Mononuclear cell (primary cell): ENCODE data around the gene GAS1. TPM values are rescaled to one million over a fixed set of nuclear protein-coding genes. Genes with fewer than 3 reads are reported as not detected.

Experiments
- H3K27me3 ChIP-seq: 2 replicates; pipeline ENCODE4 v1.6.0; 2011; ENCODE audit warnings: low read length, control low read depth; ENCODE audit not compliant: insufficient read depth
- H3K4me1 ChIP-seq: 2 replicates; pipeline ENCODE4 v1.5.1; 2011; ENCODE audit warnings: mild to moderate bottlenecking, low read length, control low read depth; ENCODE audit not compliant: insufficient read depth
- H3K4me3 ChIP-seq: 2 replicates; pipeline ENCODE4 v1.5.1; 2011; ENCODE audit warnings: mild to moderate bottlenecking, low read length, moderate library complexity
- H3K9me3 ChIP-seq: 2 replicates; pipeline ENCODE4 v1.5.1; 2011; ENCODE audit warnings: low read depth, mild to moderate bottlenecking, control low read depth, low read length
- total RNA-seq: library from RNA; depleted of rRNA; stranded (reverse); fragments of >200 nt; gene quantifications from one replicate; pipeline ENCODE4 v1.2.3, GENCODE V29; 2012

Gene GAS1
- total RNA-seq, 1 donor, result 0.63 TPM

DNA sequence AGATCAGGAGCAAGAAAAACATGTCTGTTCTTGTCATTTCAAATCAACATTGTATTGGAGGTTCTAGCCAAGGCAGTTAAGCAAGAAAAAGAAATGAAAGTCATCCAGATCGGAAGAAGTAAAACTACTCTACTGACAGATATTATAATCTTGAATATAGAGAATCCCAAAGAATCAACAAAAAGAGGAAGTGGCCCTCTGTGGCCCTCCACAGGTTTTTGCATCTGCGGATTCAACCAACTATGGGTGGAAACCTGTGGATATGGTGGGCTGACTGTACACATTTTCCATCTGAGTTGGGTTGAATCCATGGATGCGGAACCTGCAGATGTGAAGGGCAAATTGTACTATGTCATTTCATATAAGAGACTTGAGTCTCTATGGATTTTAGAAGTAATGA is 35.1 kb downstream of the GAS1 start:
- no peaks in the 10 kb centered on the region for H3K4me1 ChIP-seq
- H3K27me3 ChIP-seq, result peaks cover 12% of the 10 kb centered on the region
- H3K9me3 ChIP-seq, result peaks cover 4% of the 10 kb centered on the region
- H3K4me3 ChIP-seq, result no peak overlapping the region

- Histone ChIP-seq H3K4me3 (no peak overlapping the region), H3K9me3 (peaks cover 4% of the 10 kb centered on the region), H3K4me1 (no peaks in the 10 kb centered on the region), H3K27me3 (peaks cover 20% of the 10 kb centered on the region)
These were observed 37.9 kb downstream of the GAS1 start for GRCh38 chr9:86909388-86909787.

- H3K4me3 ChIP-seq, result no peak overlapping the region
- H3K4me1 ChIP-seq, result no peaks in the 10 kb centered on the region
- H3K27me3 ChIP-seq, result peaks cover 27% of the 10 kb centered on the region
- H3K9me3 ChIP-seq, result peaks cover 4% of the 10 kb centered on the region
These were observed 39.0 kb downstream of the GAS1 start for GRCh38 chr9:86908261-86908660.

DNA sequence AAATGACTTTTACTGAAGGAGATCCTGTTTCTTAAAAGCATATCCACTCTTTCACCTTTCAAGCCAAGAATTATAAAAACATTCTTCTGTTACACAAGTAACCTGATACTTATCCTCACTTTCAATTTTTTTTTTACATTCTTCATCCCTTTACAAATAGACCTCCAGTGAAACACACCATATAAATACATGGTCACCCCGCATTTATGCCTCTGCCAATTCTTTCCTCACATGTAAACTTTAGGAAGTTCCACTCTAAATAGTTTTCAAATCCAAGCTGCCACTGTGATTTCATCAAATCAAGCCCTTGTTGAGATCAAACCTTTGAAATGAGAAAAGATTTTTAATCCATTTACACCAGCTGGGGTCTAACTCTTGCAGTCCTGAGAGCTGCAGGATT is 40.0 kb downstream of the GAS1 start:
- no peaks in the 10 kb centered on the region for H3K4me1 ChIP-seq
- H3K27me3 ChIP-seq, result peaks cover 32% of the 10 kb centered on the region
- peaks cover 4% of the 10 kb centered on the region for H3K9me3 ChIP-seq
- no peak overlapping the region for H3K4me3 ChIP-seq

DNA sequence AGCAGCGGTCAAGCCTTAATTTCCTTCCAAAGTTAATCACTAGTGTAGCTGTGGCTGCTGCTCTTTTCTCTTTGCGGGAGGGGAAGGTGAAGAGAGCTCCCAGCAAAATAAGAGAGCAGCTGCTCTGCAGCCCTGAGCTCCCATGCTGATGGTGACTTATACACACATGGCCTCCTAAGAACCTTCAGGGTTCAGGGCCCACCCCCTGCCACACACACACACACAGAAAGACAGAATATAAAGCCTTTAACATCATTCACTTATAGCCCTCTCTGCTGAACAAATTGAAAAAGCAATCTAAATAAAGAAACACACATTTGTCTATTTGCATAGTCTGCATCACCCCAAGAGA is 43.6 kb downstream of the GAS1 start:
- Histone ChIP-seq H3K27me3 (peaks cover 35% of the 10 kb centered on the region), H3K9me3 (no peaks in the 10 kb centered on the region), H3K4me3 (no peak overlapping the region), H3K4me1 (no peaks in the 10 kb centered on the region)

DNA sequence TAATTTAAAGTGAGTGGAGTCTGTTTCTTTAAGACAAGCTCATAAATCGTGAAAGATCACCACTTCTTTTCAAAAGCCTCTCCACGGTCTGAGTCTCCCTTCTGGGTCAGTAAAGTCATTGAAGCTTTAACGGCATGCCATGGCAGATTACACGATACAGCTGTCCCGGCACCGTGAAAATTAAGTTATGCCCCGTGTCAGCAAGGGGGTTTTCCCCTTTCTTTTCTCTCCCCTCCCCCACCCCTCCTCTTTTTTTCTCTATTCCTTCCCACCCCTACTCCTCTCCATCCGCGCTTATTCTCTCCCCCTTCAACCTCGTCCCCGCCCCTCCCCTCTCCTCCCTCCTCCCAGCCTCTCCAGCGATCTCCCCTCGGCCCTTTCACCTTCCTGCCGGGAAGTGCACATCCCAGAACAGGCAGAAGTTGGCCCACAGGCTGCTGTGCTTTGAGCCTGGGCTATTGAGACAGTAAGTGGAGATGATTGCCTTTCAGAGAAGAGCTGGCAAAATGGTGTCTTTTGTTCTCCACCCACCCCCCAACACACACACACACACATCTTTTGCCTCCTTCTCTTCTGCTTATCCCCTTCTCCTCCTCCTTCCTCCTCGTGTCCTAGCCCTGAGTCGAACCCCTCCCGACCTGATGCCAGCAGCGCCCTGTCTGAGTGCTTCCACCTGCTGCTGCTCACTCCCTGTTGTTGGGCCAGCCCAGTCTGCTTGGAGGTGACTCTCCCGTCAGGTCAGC is 44.1 kb downstream of the GAS1 start:
- H3K4me3 ChIP-seq, result no peak overlapping the region
- no peaks in the 10 kb centered on the region for H3K9me3 ChIP-seq
- H3K4me1 ChIP-seq, result no peaks in the 10 kb centered on the region
- peaks cover 35% of the 10 kb centered on the region for H3K27me3 ChIP-seq

- Histone ChIP-seq H3K4me1 (no peaks in the 10 kb centered on the region), H3K4me3 (no peak overlapping the region), H3K27me3 (peaks cover 35% of the 10 kb centered on the region), H3K9me3 (no peaks in the 10 kb centered on the region)
These were observed 44.7 kb downstream of the GAS1 start for GRCh38 chr9:86902586-86902985.

DNA sequence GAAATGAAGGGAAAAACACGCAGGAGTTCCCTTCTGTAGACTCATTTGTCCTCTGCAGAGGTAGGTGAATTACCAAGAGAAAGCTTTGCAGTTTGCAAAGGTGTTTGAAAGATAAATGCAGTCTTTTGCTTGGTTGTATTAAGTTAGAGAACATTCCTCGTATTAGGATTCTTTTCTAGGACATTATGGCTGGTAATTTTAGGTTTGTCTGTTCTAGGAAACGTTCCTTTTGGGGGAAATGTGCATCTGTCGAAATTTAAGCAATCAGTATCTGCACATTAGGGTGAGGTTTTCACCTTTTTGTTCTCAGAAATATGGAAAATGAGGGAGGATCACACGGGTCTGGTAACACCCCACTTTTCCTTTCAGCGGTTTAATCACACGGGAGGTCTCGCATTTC is 45.1 kb downstream of the GAS1 start:
- Histone ChIP-seq H3K4me3 (no peak overlapping the region), H3K9me3 (no peaks in the 10 kb centered on the region), H3K27me3 (peaks cover 35% of the 10 kb centered on the region), H3K4me1 (no peaks in the 10 kb centered on the region)

DNA sequence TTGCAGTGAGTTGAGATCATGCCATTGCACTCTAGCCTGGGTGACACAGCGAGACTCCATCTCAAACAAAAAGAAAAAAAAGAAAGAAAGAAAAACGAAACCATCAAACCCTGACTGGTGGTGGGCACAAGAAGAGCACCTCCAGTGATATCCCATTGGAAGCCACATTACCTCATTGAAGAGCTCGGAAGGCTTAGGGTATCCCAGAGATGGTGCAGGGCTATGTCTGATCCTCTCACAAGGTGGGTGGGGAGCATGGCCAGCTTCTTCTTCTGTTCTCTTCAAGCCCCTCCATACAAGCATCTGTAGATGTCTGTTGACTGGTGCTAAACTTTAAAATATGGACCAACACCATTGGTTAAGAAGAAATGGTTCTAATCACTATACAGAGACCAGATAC is 45.8 kb downstream of the GAS1 start:
- Histone ChIP-seq H3K4me1 (no peaks in the 10 kb centered on the region), H3K27me3 (peaks cover 35% of the 10 kb centered on the region), H3K9me3 (no peaks in the 10 kb centered on the region), H3K4me3 (no peak overlapping the region)
